HG02943 (cell line): ENCODE results near the gene KLHDC4.
A peak's percentile ranks its signal among the peaks of the same experiment; 100 is the strongest.
"Not testable (repeated sequence)": the region's sequence is repeated elsewhere in the genome, so short reads cannot be mapped to it uniquely, and the experiment has no call there.

Experiments
- ATAC-seq: cut with Tn5 transposase; IDR thresholded peaks from one replicate; pipeline ENCODE4 v1.9.1; 2021; ENCODE audit warnings: mild to moderate bottlenecking, low read depth, moderate library complexity; ENCODE audit not compliant: unreplicated experiment

The KLHDC4 gene

DNA sequence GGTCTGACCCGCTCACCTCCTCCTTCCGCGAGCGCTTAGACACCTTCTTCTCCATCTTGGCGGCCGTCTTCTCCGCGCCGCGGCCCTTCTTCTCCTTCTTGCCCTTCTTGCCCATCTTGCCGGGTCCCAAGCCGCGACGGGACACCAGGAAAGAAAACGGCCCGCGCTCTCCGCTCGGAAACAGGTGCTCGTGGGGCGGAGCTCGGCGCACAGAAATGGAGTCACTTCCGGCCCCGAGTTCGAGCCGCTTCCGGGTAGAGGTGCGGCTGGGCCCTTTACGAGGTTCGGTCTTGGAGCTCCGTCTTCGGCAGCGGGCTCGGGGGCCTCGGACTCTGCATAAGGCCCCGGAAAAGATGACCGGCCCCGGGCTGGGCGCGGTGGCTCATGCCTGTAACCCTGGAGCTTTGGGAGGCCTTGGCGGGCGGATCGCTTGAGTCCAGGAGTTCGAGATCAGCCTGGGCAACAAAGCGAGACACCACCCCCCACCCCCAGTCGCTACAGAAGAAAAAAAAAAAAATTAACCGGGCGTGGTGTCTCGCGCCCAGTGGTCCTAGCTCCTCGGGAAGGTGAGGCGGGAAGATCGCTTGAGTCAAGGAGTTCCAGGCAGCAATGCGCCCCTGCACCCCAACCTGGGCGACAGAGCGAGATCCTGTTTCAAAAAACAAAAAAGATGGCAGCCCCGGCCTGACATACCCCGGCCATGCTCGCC lies at the start of gene KLHDC4:
Gene KLHDC4, minus strand, starts transcription at position 211 of the 709 bp plus-strand sequence. Its CDS starts 96 bp downstream, at position 115.
- ATAC-seq, result peak; percentile 73

DNA sequence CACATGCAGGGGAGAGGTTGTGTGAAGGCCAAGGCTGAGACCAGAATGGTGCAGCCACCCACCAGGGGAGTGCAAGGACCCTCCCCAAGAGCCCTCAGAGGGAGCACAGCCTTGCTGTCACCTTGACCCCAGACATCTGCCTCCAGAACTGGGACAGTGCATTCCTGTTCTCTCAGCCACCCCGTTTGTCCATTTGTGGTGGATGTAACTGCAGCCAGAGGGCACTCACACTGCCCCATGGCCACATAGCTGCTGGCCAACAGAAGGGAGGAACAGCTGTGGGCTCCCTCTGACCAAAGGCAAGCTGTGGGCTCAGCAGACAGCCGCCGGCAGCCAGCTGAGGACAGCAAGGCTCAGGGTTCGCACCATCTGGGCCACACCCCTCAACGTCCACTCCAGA lies 49.8 kb upstream of the KLHDC4 start:
- ATAC-seq, result no peak

DNA sequence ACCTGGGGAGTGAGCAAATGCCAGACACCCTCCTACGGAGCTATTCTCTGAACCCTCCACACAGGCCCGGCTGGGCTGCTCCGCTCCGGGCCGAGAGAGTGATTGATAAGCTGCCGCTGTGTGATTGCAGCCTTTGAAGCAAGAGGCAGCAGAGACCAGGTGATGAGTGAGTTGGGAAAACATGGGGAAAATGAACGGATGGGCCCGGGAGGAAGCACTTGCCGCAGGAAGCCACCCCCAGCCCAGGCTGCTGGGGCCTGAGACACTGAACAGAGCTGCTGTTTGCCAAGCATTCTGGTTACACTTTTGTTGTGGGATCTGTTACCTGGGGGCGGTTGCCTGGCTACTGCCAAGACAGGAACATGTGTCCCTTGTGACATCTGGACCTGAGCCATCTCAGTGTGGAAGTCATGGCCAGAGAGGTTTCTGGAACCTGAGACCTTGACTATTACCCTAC lies 46.4 kb upstream of the KLHDC4 start:
- ATAC-seq, result no peak

DNA sequence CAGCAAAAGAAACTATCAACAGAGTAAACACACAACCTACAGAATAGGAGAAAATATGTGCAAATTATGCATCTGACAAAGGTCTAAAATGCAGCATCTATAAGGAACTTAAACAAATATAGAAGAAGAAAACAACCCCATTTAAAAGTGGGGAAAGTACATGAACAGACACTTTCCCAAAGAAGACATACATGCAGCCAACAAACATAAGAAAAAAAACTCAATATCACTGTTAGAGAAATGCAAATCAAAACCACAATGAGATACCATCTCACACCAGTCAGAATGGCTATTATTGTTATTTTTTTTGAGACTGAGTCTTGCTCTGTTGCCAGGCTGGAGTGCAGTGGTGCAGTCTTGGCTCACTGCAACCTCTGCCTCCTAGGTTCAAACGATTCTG lies 45.7 kb upstream of the KLHDC4 start:
- not testable (repeated sequence) for ATAC-seq

DNA sequence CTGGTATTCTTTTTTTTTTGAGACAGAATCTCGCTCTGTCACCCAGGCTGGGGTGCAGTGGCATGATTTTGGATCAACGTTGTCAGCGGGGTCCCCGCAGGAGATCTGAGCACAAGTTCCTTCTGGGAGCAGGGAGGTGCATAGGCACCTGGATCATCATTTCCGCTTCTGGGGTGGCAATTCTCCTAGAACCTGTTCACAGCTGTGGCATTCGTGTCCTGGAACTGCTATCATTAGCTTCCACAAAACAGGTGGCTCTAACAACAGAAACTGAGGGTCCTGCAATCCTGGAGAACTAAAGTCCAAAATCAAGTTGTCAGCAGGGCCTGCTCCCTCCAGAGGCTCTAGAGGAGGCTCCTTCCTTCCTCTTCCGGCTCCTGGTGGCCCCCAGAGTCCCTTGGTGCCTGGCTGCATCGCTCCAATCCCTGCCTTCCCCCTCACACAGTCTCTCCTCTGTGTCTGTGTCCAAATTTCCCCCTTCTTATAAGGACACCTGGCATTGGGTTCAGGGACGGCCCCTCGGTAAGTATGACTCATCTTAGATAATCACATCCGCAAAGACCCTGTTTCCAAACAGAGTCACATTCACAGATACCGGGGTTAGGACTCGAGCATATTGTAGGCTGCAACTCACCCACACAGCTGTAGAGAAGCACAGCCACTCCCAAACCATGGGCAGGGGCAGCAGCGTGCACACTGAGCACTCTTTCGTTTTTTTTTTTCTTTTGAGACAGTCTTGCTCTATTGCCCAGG lies 43.5 kb upstream of the KLHDC4 start:
- ATAC-seq, result peak; percentile 54

DNA sequence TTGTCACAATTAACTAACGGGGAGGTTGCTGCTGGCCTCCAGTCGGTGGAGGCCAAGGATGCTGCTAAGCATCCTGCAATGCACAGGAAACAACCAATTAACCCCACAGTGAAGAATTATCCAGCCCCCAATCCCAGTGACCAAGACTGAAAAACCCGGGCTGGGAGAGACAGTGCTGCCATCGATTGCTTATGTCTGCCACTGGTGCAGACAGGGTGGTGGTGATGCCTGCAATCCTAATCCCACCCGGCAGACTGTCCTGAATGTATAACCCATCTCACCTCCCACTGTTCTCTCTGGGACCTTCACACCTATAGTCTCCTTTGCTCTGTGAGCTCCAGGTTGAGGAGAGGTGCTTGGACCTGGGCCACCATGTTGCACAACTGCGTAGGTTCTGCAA lies 42.3 kb upstream of the KLHDC4 start:
- no peak for ATAC-seq

DNA sequence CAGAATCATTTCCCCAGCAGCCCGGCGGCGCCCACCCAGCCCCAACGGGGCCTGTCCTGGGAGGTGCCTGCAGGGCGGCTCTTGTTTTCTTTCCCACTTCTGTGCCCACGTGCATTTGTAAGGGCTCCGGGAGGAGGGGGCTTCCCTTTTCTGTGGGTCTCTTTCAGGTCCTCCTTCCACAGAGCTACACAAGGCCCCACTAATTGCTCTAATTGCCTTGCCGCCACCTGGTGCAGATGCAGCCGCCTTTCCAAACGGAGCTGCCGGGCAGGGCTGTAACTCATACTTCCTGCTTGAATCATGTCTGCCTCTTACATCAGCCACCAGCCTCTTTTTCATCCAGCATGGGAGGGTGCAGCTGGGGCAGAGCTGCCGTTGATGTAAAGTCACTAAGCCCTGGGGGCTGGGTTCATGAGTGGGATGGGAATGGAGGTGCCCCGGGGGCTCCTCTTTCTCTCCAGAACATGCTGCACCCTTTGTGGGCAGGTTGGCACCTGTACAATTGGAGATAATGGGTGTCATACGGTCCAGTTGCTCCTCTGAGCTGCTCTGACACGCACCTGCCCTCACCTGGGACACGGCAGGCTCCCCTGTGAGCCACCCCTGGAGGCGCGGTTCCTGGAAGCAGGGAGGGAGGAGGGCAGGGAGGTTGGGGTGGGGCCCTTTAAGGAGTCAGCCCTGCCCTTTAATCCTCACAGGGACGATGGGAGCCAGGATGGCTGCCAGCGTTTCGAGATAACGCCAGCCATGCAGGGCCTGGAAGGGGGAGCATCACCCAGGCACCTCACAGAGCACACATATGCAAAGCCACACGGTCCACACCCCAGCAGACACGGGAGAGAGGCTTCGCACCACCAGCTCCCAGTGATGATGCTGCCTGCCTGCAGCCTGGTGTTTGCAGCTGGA lies 41.1 kb upstream of the KLHDC4 start:
- ATAC-seq, result no peak

DNA sequence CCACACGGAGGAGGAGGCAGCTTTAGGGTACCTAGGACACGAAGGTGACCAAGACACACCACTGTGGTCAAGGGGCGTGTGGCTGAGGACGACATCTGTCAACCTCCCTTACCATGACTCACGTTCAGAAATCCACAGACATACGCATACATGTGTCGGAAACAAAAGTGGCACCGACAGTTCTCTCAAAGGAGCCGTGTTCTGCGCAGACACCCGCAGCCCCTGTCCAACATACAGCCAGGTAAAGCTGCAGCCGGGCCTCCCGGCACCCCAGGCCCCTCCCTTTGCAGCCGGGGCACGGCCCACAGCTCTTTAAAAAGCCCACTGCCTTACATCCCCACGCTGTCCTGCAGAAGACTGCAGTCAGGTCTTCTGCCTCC lies 40.5 kb upstream of the KLHDC4 start:
- ATAC-seq, result no peak

DNA sequence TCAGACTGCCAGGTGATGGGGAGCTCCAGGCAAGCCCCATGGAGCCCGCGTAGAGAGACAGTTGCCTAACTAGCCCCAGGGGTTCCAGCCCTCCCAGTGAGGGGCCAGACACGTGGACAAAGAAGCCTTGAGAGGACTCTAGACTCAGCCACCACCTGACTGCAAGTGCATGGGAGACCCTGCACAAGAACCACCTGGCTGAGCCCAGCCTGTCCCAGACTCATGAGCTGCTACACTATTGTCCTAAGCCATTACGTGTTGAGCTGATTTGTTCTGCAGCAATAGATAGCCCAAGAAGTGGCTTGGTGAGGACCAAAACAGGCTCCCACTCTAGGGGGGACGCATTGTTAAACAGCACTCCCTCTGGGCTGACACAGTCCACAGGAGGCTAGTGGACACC lies 37.6 kb upstream of the KLHDC4 start:
- no peak for ATAC-seq

DNA sequence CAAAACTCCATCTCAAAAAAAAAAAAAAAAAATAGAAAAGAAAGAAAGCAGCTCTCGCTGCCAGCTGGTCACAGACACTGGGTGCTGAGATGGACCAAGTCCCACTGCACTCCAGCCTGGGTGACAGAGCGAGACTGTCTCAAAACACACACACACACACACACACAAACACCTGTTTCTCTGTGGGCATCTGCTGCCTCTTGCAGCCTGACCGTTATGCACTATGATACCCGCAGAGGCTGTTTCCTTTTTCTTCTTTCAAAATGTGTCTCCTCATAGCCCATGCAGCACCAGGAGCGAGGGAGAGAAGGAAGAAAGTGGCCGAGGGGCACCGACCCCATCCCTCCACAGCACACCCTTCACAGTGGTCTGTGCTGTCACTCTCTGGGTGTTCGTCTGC lies 36.9 kb upstream of the KLHDC4 start:
- ATAC-seq, result no peak

DNA sequence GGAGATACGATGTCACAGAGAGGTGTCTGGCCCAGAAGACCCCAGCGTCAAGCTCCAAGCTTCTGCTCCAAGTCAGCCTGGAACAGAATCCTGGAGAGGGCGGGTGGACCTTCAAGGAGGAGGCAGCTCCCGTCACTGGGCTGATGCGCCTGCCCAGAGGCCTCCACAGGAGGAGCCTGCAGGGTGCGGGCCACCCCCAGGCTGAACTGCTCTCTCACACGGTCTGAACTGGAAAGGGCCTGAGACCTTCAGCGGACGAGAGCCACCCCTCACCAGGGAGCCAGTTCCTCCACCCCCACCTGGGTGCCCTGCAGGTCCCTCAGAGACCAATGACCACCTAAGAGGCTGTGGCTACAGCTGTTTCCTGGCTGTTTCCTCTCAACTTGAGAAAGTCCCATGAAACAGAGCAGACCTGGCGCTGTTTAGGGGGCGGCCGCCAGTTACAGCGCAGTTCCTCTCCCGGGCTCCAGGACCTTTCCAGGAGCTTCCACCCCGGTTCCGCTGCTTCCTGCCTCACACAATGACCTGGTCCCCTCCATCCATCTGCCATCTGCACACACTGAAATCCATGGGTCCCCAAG lies 36.0 kb upstream of the KLHDC4 start:
- no peak for ATAC-seq

DNA sequence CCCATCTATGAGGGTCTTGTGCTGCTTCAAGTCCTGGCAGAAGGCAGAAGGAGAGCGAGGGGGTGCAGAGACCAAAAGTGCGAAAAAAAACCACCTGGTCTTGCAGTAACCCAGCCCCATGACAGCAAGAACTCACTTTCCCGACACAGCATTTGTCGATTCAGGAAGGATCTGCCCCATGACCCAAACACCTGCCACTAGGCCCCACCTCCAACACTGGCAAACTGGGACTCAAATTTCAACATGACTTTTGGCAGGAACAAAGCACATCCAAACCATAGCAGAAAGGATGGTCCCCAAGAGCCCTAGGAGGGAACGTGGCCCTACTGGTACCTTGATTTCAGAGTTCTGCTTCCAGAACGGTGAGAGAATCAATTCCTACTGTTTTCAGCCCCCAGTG lies 34.7 kb upstream of the KLHDC4 start:
- ATAC-seq, result no peak

DNA sequence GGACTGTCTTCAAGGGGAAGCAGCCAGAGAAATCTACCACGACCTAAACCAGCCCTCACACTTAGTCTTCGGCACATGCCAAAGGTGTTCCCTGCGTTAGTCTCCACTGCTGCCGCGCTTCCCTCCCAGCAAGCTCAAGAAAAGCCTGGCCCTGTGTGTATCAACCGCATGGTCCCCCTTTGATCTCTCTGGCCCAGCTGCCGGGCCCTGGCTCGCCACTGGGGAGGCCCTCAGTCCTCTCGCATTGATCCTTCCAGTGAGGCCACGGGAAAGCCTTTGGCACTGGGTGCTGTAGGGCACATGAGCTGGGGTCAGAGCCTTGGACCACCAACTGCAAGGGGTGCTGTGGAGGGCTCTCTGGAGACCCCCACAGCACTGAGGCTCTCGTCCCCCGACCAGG lies 29.6 kb upstream of the KLHDC4 start:
- no peak for ATAC-seq

DNA sequence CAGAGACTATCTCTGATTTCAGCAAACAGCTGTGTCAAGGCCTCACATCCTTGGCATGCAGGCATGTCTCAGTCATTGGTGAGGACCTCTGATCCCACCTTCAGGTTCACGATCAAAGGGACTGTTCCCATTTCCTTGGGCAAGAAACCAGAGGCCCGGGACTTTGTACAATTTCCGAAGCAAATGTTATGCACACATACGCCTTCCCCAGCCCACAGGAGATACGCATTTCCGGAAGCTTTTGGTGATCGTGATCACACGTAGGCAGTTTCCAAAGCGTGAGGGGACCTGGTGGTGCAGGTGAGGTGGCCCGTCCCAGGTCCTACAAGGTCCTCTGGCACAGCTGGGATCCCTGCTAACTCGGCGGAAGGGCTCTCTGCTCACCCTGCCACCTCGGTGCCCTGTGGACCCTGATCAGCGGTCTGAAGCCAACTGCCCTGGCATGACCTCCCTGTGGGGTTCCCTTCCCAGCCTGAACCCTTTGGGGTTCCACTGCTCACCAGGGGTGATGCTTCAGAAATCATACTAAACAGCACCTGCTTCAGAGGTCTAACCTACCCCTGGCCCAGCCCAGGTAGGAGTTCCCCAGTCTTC lies 28.8 kb upstream of the KLHDC4 start:
- ATAC-seq, result no peak

DNA sequence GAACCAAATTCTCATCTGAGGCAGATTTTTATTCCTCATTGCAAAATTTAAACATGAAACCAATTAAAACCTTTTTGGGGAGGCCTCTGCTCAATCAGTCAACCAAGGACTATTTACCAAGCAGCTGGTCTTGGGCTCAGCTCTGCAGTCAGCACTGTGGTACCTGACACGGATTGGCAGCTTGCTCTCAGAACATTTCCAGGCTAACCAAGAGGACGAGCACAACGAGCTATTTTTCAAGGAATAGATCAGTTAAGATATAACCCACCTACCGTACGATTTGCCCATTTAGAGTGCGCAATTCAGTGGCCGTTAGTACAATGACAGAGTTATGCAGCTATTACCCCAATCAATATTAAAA lies 26.4 kb upstream of the KLHDC4 start:
- ATAC-seq, result no peak

DNA sequence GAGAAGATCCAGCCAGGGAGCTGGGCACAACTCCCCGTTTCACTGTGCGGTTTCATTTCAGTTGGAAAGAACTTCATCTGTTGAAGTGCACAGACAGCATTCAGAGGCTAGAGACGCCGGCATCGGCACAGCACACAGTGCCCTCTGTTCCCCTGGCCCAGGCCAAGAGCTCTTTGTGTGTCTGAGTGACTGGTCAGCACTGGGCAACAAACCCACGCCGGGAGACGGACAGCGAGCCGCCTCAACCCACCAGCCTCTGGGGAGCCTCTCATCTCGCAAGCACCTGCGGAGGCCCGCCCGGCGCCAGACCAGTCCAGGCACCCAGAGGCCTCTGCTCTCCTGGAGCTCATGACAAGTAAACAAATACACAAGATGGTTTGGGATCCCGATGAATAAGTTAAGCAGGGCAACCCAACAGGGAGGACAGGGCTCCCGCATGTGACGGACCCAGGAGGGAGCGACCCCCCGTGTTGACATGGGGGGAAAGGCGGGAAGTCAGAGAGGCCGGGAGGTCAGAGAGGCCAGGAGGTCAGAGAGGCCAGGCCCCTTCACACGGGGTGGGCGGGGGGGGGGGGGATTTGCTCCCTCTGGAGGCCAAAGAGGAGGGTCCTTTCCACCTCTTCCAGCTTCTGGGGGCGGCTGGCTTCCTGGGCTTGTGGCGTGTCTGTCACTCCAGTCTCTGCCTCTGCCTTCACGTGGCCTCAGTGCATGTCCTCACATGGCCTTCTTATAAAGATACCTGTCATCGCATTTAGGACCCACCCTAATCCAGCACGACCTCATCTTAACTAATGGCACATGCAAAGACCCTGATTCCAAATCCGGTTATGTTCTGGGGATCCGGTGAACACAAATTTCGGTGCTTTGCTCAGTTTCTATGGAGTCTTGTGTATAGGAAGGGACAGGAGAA lies 25.8 kb upstream of the KLHDC4 start:
- no peak for ATAC-seq

DNA sequence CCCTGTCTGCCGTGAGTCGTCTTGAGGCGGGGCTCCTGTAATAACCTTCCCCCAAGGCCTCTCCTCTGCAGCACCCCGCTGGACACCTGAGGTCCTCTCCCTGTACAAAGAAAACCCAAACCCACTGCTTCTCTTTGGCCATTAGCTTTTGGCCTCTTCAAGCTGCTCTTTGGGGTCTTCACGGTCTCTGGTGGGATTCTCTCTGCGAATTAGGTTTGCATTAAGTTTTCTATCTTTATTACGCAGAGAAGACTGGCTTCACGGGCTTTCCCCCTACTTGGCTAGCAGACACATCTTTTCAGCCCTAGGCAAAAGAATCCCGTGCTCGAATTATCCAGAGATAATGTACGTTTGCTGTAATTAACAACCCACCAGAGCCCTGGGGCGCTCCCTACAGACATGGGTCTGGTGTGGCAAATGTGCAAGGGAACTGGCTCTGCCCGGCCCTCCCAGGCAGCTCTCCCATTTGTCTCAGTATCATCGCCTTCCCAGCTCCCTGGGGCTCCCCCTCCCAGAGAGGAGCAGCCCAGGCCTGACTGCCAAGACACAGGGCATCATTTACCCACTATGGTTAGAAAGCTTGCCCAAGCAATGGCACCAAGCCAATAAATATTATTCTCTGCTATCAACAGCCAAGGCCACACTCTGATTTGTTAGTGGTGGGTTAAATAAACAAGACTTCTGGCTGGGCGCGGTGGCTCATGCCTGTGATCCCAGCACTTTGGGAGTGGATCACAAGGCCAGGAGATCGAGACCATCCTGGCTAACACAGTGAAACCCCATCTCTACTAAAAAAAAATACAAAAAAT lies 24.7 kb upstream of the KLHDC4 start:
- no peak for ATAC-seq

DNA sequence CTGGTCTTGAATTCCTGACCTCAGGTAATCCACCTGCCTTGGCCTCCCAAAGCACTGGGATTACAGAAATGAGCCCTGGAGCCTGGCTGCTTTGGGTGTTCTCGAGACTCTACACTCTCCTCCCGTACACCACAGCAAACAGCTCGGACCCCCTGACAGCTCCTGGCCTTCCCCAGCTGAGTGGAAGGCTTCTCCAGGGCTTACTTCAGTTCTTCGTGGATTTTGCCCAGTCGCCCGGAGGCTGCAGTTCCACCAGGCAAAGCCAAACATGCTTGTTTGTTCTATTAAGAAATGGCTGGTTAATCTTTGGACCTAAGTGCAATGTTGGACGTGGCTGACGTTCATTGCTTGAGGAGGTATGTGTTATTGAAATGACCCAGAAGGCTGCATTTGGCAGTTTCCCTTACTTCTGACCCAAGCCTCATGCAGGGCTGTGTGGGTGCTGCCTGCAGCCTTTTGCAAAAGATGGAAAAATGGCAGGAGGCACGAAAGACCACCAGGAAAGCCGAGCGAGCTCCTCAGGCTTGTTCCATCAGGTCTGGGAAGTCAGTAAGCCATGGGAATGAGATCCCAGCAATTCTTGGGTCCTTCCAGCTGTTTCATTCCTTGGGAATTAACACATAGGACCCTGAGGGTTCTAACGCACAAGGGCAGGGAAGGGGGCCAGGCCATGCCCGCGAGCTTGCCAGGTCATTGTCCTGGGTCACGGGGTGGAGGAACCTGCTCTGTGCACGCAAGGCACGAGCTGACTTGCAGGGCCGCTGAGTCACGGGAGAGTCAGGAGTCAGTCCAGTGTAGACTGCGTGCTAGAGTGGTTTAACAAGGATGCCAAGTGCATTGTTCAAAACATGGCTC lies 23.9 kb upstream of the KLHDC4 start:
- ATAC-seq, result no peak
